Cerebellar nuclear complex (tissue), 1 donor: ENCODE results near the gene OSBPL1A.

ENCODE experiments used
- DNase-seq, 2 experiments: peaks; one replicate each; lab custom pipeline; 2025; lab: John Stamatoyannopoulos, UW

Gene OSBPL1A

GRCh38 chr18:24126155-24126961, 271.3 kb downstream of the OSBPL1A start:
- DNase-seq: no peak

DNA sequence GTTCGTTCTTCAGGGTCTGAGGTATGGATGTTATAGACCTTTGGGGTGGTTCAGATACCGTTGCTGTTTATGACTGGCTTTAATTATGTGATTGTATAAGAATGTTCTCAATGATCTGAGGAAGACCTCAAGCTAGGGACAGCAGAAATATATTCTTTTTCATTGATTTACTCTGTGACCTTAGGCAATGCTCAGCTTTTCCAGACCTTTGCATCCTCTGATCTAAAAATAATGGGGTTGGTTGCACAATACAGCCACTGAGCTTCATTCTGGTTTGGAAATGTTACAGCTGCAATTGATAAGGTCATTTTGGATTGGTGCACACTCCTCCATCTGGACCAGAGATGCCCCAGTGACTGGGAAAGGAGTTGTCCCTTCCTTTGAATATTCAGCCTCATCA, 276.0 kb downstream of the OSBPL1A start:
- DNase-seq: no peak

- DNase-seq: no peak
Measured at GRCh38 chr18:24120676-24121075, 276.9 kb downstream of the OSBPL1A start.

- DNase-seq: peak in 1 of 2 experiments; percentile 22
Measured at GRCh38 chr18:24118750-24119577, 278.7 kb downstream of the OSBPL1A start.

- DNase-seq: no peak
Measured at GRCh38 chr18:24115628-24116027, 282.0 kb downstream of the OSBPL1A start.

DNA sequence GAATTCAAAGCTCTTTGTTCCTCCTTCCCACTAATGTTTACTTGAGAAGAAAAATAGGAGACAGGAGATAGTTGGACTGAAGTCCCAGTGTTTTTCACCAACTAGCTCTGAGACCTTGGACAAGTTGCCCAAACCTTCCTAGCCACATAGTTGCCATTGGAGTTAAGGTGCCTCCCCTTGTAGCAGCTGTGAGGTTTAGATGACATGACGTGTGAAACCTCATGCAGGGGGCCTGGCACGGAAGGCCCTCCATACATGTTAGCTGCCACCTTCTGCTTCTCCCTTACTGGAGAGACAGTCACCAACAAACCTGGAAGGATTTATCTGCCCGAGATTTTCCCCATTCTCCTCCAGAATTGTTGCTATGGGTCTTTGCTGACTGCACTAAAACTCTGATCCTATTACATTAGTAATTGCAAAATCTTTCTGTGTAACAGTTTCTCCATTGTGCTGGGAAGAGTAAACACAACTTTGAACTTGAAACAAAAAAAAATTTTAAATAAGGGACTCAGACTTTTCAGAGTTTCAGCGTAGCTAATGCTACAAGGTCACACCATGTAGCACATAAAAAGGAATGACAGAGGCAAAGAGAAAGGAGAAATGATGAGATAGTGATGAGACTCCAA, 282.6 kb downstream of the OSBPL1A start:
- DNase-seq: no peak

DNA sequence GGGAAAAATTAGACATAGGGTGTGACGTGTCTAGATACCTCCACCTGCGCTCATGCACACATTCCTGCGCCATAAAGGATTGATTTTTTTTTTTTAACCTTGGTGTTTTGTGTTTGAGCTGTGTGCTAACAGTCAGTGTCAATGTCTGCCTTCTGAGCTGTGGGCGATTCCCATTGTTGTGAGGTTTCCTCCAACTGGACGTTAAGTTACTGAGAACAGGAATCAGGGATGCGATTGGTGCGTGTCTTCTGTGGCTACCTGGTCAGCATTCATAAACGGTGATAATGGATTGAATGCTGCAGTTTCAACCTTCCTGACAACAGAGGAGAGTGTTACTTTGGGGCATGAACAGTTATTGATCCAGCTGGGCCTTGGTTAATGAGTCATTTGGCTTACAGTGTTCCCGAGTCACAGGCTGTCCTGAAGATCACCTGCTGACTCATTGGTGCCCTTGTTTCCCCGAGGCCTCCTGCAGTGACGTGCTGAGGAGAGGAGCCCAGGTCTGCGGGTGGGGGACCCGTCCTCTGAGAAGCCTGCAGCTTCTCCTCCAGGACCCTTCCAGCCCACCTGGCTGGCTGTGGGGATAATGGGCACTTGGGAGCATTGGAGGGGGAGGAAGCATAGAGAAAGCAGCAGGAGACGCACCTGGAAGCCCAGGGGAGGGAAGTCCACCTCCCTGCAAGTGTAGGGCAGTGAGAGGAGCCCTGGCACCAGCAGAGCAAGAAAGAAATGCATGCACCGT, 284.6 kb downstream of the OSBPL1A start:
- DNase-seq: no peak

DNA sequence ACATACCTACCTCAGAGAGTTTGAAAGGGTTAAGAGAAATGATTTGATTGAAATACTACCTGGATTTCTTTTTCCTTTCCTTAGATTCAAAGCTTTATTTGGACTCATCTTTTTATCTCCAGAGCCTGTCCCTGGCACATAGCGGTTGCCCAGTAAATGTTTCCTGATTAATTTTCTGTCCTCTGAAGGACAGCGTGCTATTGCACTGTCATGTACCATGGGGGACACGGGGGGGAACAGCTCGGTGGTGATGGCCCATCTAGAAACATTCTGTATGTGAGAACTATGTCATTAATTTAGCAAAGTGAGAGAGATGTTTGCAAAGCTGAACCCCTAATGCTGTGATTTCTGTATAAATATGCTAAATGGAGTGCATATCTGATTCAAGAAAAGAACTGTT, 285.2 kb downstream of the OSBPL1A start:
- no peak for DNase-seq
